DND-41 (cell line): Measurements from ENCODE around the gene KIF4A.

Experiments
- CTCF ChIP-seq: IDR thresholded peaks from 2 replicates; pipeline ENCODE4 v1.5.1; 2012; ENCODE audit warnings: borderline replicate concordance, low read length, moderate library complexity, mild to moderate bottlenecking; ENCODE audit not compliant: poor library complexity, severe bottlenecking; ENCODE audit errors: extremely low read depth
- EZH2 ChIP-seq: IDR thresholded peaks from 3 replicates; pipeline ENCODE4 v1.6.1; 2012; ENCODE audit warnings: borderline replicate concordance, low read depth, mild to moderate bottlenecking, moderate library complexity, low read length, inconsistent platforms; ENCODE audit not compliant: severe bottlenecking

DNA sequence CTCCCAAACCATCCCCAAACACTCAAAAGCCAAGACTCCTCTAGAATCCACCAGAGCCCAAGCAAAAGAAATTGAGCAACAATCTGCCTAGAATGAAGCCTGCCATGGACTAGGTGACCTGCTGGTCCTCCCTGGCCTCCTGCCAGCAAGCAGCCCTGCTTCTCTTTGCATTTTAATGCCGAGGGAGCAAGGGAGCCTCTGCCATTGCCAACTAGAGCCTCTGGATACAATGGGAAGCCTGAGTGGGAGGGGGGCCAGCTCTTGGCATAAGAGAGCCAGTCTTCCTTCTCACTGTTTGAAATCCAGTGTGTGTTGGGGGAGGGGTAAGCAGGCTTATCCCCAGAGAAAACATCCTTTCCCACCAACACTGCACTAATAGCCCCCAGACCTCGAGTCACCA, 131.7 kb downstream of the KIF4A start:
- no peak for TF ChIP-seq CTCF
- TF ChIP-seq EZH2: no peak
